Superior temporal gyrus (tissue), 1 donor: ENCODE measurements around the gene GAS5.
"Not testable (repeated sequence)": the region's sequence is repeated elsewhere in the genome, so short reads cannot be mapped to it uniquely, and the experiment has no call there.

Experiments
- DNase-seq: peaks from one replicate; pipeline ENCODE4 v3.0.0-alpha.2; 2016; ENCODE audit errors: extremely low spot score

The GAS5 gene

GRCh38 chr1:173869021-173869359 is 1.2 kb upstream of the GAS5 start:
- DNase-seq, result no peak

GRCh38 chr1:173868266-173869020 is 654 bp upstream of the GAS5 start, which contains the start of gene ZBTB37:
Gene ZBTB37, plus strand, starts transcription at chr1:173868380. Its CDS starts 1,846 bp downstream, at chr1:173870226.
- DNase-seq, result no peak

GRCh38 chr1:173867141-173867752 is 542 bp downstream of the GAS5 start:
- no peak for DNase-seq

- DNase-seq, result no peak
These were observed 1.2 kb downstream of the GAS5 start for GRCh38 chr1:173866413-173867115.

GRCh38 chr1:173865468-173866164 is 2.2 kb downstream of the GAS5 start:
- no peak for DNase-seq

GRCh38 chr1:173864179-173864867 is 3.5 kb downstream of the GAS5 start:
- DNase-seq, result no peak

GRCh38 chr1:173863224-173864161 is 4.3 kb downstream of the GAS5 start:
- no peak for DNase-seq

- DNase-seq, result no peak
These were observed 5.0 kb downstream of the GAS5 start for GRCh38 chr1:173862769-173863223.

GRCh38 chr1:173862146-173862768 is 5.5 kb downstream of the GAS5 start:
- not testable (repeated sequence) for DNase-seq

GRCh38 chr1:173861731-173862145 is 6.1 kb downstream of the GAS5 start:
- DNase-seq, result no peak

- DNase-seq, result no peak
These were observed 7.7 kb downstream of the GAS5 start for GRCh38 chr1:173860065-173860464.

- DNase-seq, result not testable (repeated sequence)
These were observed 8.2 kb downstream of the GAS5 start for GRCh38 chr1:173859547-173859946.

- no peak for DNase-seq
These were observed 10.3 kb downstream of the GAS5 start for GRCh38 chr1:173857363-173857917.

GRCh38 chr1:173856903-173857302 is 10.9 kb downstream of the GAS5 start:
- no peak for DNase-seq

GRCh38 chr1:173856014-173856413 is 11.8 kb downstream of the GAS5 start:
- DNase-seq, result no peak

- no peak for DNase-seq
These were observed 14.7 kb downstream of the GAS5 start for GRCh38 chr1:173853074-173853473.

- no peak for DNase-seq
These were observed 15.7 kb downstream of the GAS5 start for GRCh38 chr1:173852105-173852504.

- no peak for DNase-seq
These were observed 35.0 kb downstream of the GAS5 start for GRCh38 chr1:173832748-173833147.

- no peak for DNase-seq
These were observed 40.2 kb downstream of the GAS5 start for GRCh38 chr1:173827611-173828010.
